K562 (cell line): Measurements from ENCODE around the gene NDUFAB1. TPM values are rescaled to one million over a fixed set of nuclear protein-coding genes. Genes with fewer than 3 reads are reported as not detected.

Experiments used
- ARNT ChIP-seq, 2 experiments: fragments of 450-650 bp; IDR thresholded peaks; 2 replicates each; pipeline ENCODE4 v1.6.1; 2016; ENCODE audit warnings: mild to moderate bottlenecking in 1 of 2
- BRD9 ChIP-seq: fragments of 450-650 bp; IDR thresholded peaks from 2 replicates; pipeline ENCODE4 v1.6.1; 2018; ENCODE audit warnings: low read depth; ENCODE audit not compliant: partially characterized antibody
- CREB1 ChIP-seq, 2 experiments: sonication (generic) in 1 of 2; formaldehyde crosslinking in 1 of 2; IDR thresholded peaks; 2 replicates each; pipeline versions ENCODE4 v1.6.1 to v1.8.0; 2012 to 2022; ENCODE audit warnings: inconsistent platforms in 1 of 2, mild to moderate bottlenecking in 1 of 2, missing genetic modification reagents in 1 of 2, moderate library complexity in 1 of 2
- DMBX1 ChIP-seq: fragments of 250-450 bp; sonication (Bioruptor Pico); IDR thresholded peaks from 2 replicates; pipeline ENCODE4 v1.8.0; 2022; ENCODE audit warnings: inconsistent platforms, mild to moderate bottlenecking, moderate library complexity, borderline replicate concordance
- FIP1L1 ChIP-seq: fragments of 200-400 bp; formaldehyde crosslinking; IDR thresholded peaks from 2 replicates; pipeline ENCODE4 v1.6.1; 2018; ENCODE audit warnings: mild to moderate bottlenecking, low read depth, low read length; ENCODE audit not compliant: poor library complexity, severe bottlenecking
- FUS ChIP-seq: fragments of 200-400 bp; formaldehyde crosslinking; optimal IDR thresholded peaks from 2 replicates; pipeline ENCODE3; 2017; ENCODE audit warnings: low read depth, low read length
- GATAD2A ChIP-seq: fragments of 450-650 bp; IDR thresholded peaks from 2 replicates; pipeline ENCODE4 v1.6.1; 2017
- KDM1A ChIP-seq, 2 experiments: fragments of 450-650 bp; IDR thresholded peaks; 2 replicates each; pipeline ENCODE4 v1.6.1; 2016; ENCODE audit warnings: mild to moderate bottlenecking in 2 of 2
- MCM2 ChIP-seq: fragments of 450-650 bp; IDR thresholded peaks from 2 replicates; pipeline ENCODE4 v1.6.1; 2017; ENCODE audit warnings: low read depth, mild to moderate bottlenecking
- MEF2D ChIP-seq: conservative IDR thresholded peaks from 2 replicates; pipeline ENCODE4 v1.6.1; 2016; ENCODE audit warnings: low read depth, missing genetic modification characterization, missing compliant biosample characterization
- NCOA4 ChIP-seq: fragments of 450-650 bp; IDR thresholded peaks from 2 replicates; pipeline ENCODE4 v1.6.1; 2018; ENCODE audit warnings: mild to moderate bottlenecking; ENCODE audit not compliant: partially characterized antibody
- RB1 ChIP-seq: fragments of 450-650 bp; IDR thresholded peaks from 2 replicates; pipeline ENCODE4 v1.6.1; 2017; ENCODE audit warnings: low read depth, mild to moderate bottlenecking
- TCFL5 ChIP-seq: fragments of 250-450 bp; sonication (Bioruptor Pico); conservative IDR thresholded peaks from 2 replicates; pipeline ENCODE4 v1.6.1; 2021; ENCODE audit warnings: mild to moderate bottlenecking, moderate library complexity, matching md5 sums
- XRCC3 ChIP-seq: fragments of 450-650 bp; IDR thresholded peaks from 2 replicates; pipeline ENCODE4 v1.6.1; 2017; ENCODE audit warnings: mild to moderate bottlenecking, moderate library complexity
- ZNF12 ChIP-seq: sonication (generic); formaldehyde crosslinking; IDR thresholded peaks from 2 replicates; pipeline ENCODE4 v1.4.0; 2020; ENCODE audit warnings: mild to moderate bottlenecking, missing genetic modification reagents
- polyA plus RNA-seq, 8 experiments: library from polyadenylated mRNA; depleted of rRNA in 4 of 8; stranded (reverse) in 5 of 8; unstranded in 3 of 8; fragments of >200 nt; fragmentation: Nextera tagmentation in 2 of 8; fragmentation: Illumina TruSeq in 1 of 8; extraction: Ambion mirVana in 2 of 8; extraction: Trizol in 1 of 8; gene quantifications; 2 replicates each; pipeline versions ENCODE4 v1.2.1 to v1.2.3, GENCODE V29; 2011 to 2014; ENCODE audit warnings: inconsistent platforms in 1 of 8, missing spikeins in 1 of 8
- total RNA-seq, 7 experiments: library from RNA; depleted of rRNA in 6 of 7; stranded (reverse); fragments of >200 nt in 6 of 7; fragmentation: Illumina TruSeq in 2 of 7; extraction: Trizol in 2 of 7; gene quantifications; 2 replicates each; pipeline versions ENCODE4 v1.2.1 to v1.2.3, GENCODE V29; 2011 to 2021; ENCODE audit warnings: low replicate concordance in 1 of 7
- TF ChIP-seq, protein P1 (sequence below): fragments of 450-650 bp; formaldehyde crosslinking; IDR thresholded peaks from 2 replicates; pipeline ENCODE4 v1.4.0; 2022; ENCODE audit warnings: missing genetic modification characterization
- TF ChIP-seq, protein P2 (sequence below): fragments of 450-650 bp; IDR thresholded peaks from 2 replicates; pipeline ENCODE4 v1.6.1; 2016; ENCODE audit warnings: missing biosample characterization, missing genetic modification characterization
- TF ChIP-seq, protein P3 (sequence below): sonication (generic); IDR thresholded peaks from 2 replicates; pipeline ENCODE4 v1.6.1; 2016

The NDUFAB1 gene
- total and polyA plus RNA-seq, 9 of the 15 experiments (the other 6 are each of a cell fraction or from before 2014, with no cell fraction given) = 123 to 481 (median 238) TPM

DNA sequence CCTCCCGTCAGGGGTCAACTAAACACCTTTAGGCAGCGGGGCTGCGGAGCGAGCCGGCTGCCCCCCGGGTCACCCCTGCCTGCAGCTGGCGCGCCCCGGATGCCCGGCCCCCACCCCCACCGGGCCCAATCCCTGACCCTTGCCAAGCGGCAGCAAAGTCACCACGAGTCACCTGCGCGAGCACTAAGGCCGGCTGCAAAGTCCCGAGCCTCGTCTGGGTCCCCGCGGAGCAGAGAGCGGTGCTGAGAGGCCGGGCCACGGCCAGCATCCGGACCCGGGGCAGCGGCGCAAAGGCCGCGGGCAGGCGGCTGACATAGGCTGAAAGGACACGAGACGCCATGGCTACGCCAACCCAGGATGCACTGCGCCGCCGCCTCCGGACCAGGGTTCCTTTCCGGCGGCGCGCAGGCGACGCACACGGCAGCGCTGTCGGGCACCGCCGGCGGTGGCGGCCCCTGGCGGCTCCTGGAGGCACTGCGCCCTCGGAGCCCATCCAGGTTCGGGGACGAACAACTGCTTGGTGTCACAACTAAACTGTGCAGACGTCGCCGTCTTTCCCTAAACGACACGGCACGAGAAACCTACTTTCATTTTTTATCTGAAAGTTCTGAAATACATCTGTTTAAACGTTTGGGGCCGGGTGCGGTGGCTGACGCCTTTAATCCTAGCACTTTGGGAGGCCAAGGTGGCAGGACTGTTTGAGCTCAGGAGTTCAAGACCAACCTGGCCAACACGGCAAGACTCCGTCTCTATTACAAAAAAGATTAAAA is at the start of gene NDUFAB1 (continued):
- TF ChIP-seq DMBX1 (CRISPR knock-in tag) = no peak
- TF ChIP-seq, protein P1, sequence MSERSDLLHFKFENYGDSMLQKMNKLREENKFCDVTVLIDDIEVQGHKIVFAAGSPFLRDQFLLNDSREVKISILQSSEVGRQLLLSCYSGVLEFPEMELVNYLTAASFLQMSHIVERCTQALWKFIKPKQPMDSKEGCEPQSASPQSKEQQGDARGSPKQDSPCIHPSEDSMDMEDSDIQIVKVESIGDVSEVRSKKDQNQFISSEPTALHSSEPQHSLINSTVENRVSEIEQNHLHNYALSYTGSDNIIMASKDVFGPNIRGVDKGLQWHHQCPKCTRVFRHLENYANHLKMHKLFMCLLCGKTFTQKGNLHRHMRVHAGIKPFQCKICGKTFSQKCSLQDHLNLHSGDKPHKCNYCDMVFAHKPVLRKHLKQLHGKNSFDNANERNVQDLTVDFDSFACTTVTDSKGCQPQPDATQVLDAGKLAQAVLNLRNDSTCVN (CRISPR knock-in tag) = no peak
- no peak for TF ChIP-seq MEF2D (tag)
- no peak for TF ChIP-seq KDM1A (IDR thresholded peaks at IDR 0.05)
- TF ChIP-seq XRCC3 = no peak
- TF ChIP-seq TCFL5 = no peak
- no peak for TF ChIP-seq GATAD2A
- TF ChIP-seq FUS = no peak
- no peak for TF ChIP-seq BRD9
- no peak for TF ChIP-seq ARNT (IDR thresholded peaks at IDR 0.05)
- peak; percentile 87 for TF ChIP-seq FIP1L1
- peak; percentile 80 for TF ChIP-seq CREB1 (IDR thresholded peaks at IDR 0.05)
- TF ChIP-seq CREB1 (CRISPR knock-in tag; IDR thresholded peaks at IDR 0.05) = peak; percentile 78
- TF ChIP-seq, protein P2, sequence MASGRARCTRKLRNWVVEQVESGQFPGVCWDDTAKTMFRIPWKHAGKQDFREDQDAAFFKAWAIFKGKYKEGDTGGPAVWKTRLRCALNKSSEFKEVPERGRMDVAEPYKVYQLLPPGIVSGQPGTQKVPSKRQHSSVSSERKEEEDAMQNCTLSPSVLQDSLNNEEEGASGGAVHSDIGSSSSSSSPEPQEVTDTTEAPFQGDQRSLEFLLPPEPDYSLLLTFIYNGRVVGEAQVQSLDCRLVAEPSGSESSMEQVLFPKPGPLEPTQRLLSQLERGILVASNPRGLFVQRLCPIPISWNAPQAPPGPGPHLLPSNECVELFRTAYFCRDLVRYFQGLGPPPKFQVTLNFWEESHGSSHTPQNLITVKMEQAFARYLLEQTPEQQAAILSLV = no peak
- TF ChIP-seq, protein P3, sequence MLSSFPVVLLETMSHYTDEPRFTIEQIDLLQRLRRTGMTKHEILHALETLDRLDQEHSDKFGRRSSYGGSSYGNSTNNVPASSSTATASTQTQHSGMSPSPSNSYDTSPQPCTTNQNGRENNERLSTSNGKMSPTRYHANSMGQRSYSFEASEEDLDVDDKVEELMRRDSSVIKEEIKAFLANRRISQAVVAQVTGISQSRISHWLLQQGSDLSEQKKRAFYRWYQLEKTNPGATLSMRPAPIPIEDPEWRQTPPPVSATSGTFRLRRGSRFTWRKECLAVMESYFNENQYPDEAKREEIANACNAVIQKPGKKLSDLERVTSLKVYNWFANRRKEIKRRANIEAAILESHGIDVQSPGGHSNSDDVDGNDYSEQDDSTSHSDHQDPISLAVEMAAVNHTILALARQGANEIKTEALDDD = no peak
- no peak for TF ChIP-seq MCM2
- TF ChIP-seq ZNF12 (CRISPR knock-in tag) = 0 out of 2 replicates have a peak, but pooled peaks have one; percentile 23
- no peak for TF ChIP-seq NCOA4
- peak; percentile 97 for TF ChIP-seq RB1
- TF ChIP-seq, all 486 proteins: peak for 132
